H1 (cell line): ENCODE results near the gene DIDO1. TPM values are rescaled to one million over a fixed set of nuclear protein-coding genes. Genes with fewer than 3 reads are reported as not detected.

Experiments
- CTCF ChIA-PET: fragments of 300-600 bp; sonication (Branson Sonifier 250); formaldehyde crosslinking; loops from one replicate; lab custom pipeline; 2021; ENCODE audit not compliant: partially characterized antibody; lab: Charles Lee
- POLR2A ChIA-PET: fragments of 300-600 bp; sonication (Branson Sonifier 250); formaldehyde crosslinking; loops from one replicate; lab custom pipeline; 2021; ENCODE audit warnings: inconsistent platforms; ENCODE audit not compliant: partially characterized antibody; lab: Charles Lee
- DNase-seq, 2 experiments: peaks; one replicate each; pipeline versions ENCODE4 v3.0.0 to v3.0.0-alpha.2; 2010 to 2022; ENCODE audit warnings: low spot score in 2 of 2, low read depth in 1 of 2, mixed read lengths in 1 of 2
- FAIRE-seq: peaks from 2 replicates; lab custom pipeline; 2011; peaks lifted over from hg19 to GRCh38; lab: Jason Lieb, UNC
- H2AFZ ChIP-seq: 2 replicates; pipeline ENCODE4 v1.8.1; 2012; ENCODE audit warnings: low read length, inconsistent platforms
- H2AK5ac ChIP-seq: 2 replicates; pipeline ENCODE4 v1.6.1; 2013; ENCODE audit warnings: low read depth, low read length
- H2BK120ac ChIP-seq: replicated peaks from 2 replicates; pipeline ENCODE3; 2013; ENCODE audit warnings: low read depth, low read length, inconsistent platforms
- H2BK12ac ChIP-seq: 2 replicates; pipeline ENCODE4 v1.6.1; 2013; ENCODE audit warnings: low read depth, low read length
- H2BK15ac ChIP-seq: 2 replicates; pipeline ENCODE4 v1.6.1; 2013; ENCODE audit warnings: low read length
- H2BK20ac ChIP-seq: 2 replicates; pipeline ENCODE4 v1.6.1; 2013; ENCODE audit warnings: low read length
- H2BK5ac ChIP-seq: 2 replicates; pipeline ENCODE4 v1.6.1; 2013; ENCODE audit warnings: low read depth, low read length
- H3K14ac ChIP-seq: 2 replicates; pipeline ENCODE4 v1.6.1; 2013; ENCODE audit warnings: inconsistent platforms; ENCODE audit not compliant: insufficient read length
- H3K18ac ChIP-seq: 2 replicates; pipeline ENCODE4 v1.6.1; 2013; ENCODE audit warnings: low read length; ENCODE audit errors: extremely low read depth
- H3K23ac ChIP-seq: 2 replicates; pipeline ENCODE4 v1.6.1; 2013; ENCODE audit warnings: inconsistent platforms; ENCODE audit not compliant: insufficient read length
- H3K23me2 ChIP-seq: 2 replicates; pipeline ENCODE4 v1.6.1; 2013; ENCODE audit warnings: low read depth, low read length
- H3K27ac ChIP-seq: 2 replicates; pipeline ENCODE4 v1.6.1; 2011; ENCODE audit warnings: low read depth, low read length, inconsistent platforms
- H3K27me3 ChIP-seq, 4 experiments: replicated peaks in 1 of 4; 1 replicate in 1 of 4; 2 replicates in 3 of 4; pipeline versions ENCODE4 v1.6.1 to v1.8.1; 2011 to 2013; ENCODE audit warnings: low read length in 3 of 4, mild to moderate bottlenecking in 3 of 4, inconsistent platforms in 2 of 4, mixed read lengths in 2 of 4, moderate library complexity in 1 of 4; ENCODE audit not compliant: control insufficient read depth in 3 of 4, insufficient read depth in 3 of 4; ENCODE audit errors: extremely low read depth in 1 of 4
- H3K36me3 ChIP-seq, 4 experiments: 2 replicates each; pipeline versions ENCODE4 v1.6.1 to v1.8.1; 2011 to 2013; ENCODE audit warnings: mild to moderate bottlenecking in 4 of 4, low read length in 3 of 4, moderate library complexity in 2 of 4, control low read depth in 1 of 4, inconsistent platforms in 1 of 4; ENCODE audit not compliant: insufficient read depth in 4 of 4, control insufficient read depth in 2 of 4
- H3K4ac ChIP-seq: replicated peaks from 2 replicates; pipeline ENCODE3; 2013; ENCODE audit warnings: low read length, low read depth, mixed read lengths, inconsistent platforms; ENCODE audit not compliant: insufficient read length
- H3K4me1 ChIP-seq, 4 experiments: replicated peaks in 1 of 4; 1 replicate in 1 of 4; 2 replicates in 3 of 4; pipeline versions ENCODE4 v1.6.1 to v1.8.1; 2011 to 2013; ENCODE audit warnings: low read length in 3 of 4, inconsistent platforms in 2 of 4, mixed read lengths in 1 of 4; ENCODE audit not compliant: insufficient read depth in 4 of 4, control insufficient read depth in 3 of 4
- H3K4me2 ChIP-seq, 2 experiments: 2 replicates each; pipeline versions ENCODE4 v1.6.1 to v1.8.1; 2011 to 2013; ENCODE audit warnings: low read depth in 2 of 2, low read length in 2 of 2, control low read depth in 1 of 2, inconsistent platforms in 1 of 2, mild to moderate bottlenecking in 1 of 2; ENCODE audit not compliant: insufficient read depth in 1 of 2
- H3K4me3 ChIP-seq, 4 experiments: fragments of 200-600, 300-600 bp in 1 of 4; sonication (generic), shearing (Covaris generic), sonication (Bioruptor Twin) in 1 of 4; 2 replicates each; pipeline versions ENCODE4 v1.5.1 to v1.8.1; 2011 to 2016; ENCODE audit warnings: low read length in 4 of 4, low read depth in 3 of 4, control low read depth in 2 of 4, inconsistent platforms in 2 of 4, mild to moderate bottlenecking in 2 of 4, mixed read lengths in 1 of 4, moderate library complexity in 1 of 4; ENCODE audit not compliant: insufficient read depth in 2 of 4; ENCODE audit errors: extremely low read depth in 1 of 4
- H3K56ac ChIP-seq: replicated peaks from 2 replicates; pipeline ENCODE3; 2013; ENCODE audit warnings: low read depth, mild to moderate bottlenecking, mixed read lengths, low read length, inconsistent platforms; ENCODE audit not compliant: insufficient read length
- H3K79me1 ChIP-seq: 2 replicates; pipeline ENCODE4 v1.6.1; 2013; ENCODE audit warnings: low read depth, low read length, control low read depth
- H3K79me2 ChIP-seq, 2 experiments: 2 replicates each; pipeline versions ENCODE4 v1.6.1 to v1.8.1; 2012 to 2013; ENCODE audit warnings: low read length in 2 of 2, mild to moderate bottlenecking in 2 of 2, inconsistent platforms in 1 of 2; ENCODE audit not compliant: insufficient read depth in 2 of 2, control insufficient read depth in 1 of 2
- H3K9ac ChIP-seq, 4 experiments: replicated peaks in 1 of 4; 1 replicate in 1 of 4; 2 replicates in 3 of 4; pipeline versions ENCODE4 v1.6.1 to v1.8.1; 2011 to 2013; ENCODE audit warnings: low read depth in 3 of 4, low read length in 3 of 4, control low read depth in 2 of 4, mild to moderate bottlenecking in 2 of 4, moderate library complexity in 2 of 4, inconsistent platforms in 1 of 4; ENCODE audit errors: extremely low read depth in 1 of 4
- H3K9me3 ChIP-seq, 2 experiments: 2 replicates each; pipeline versions ENCODE4 v1.6.1 to v1.8.1; 2012 to 2013; ENCODE audit warnings: mild to moderate bottlenecking in 2 of 2, moderate library complexity in 2 of 2, control low read depth in 1 of 2, inconsistent platforms in 1 of 2, low read depth in 1 of 2, low read length in 1 of 2, mixed read lengths in 1 of 2; ENCODE audit not compliant: insufficient read depth in 2 of 2
- H4K20me1 ChIP-seq, 2 experiments: replicated peaks in 1 of 2; 2 replicates each; pipeline versions ENCODE3 to v1.8.1; 2011 to 2013; ENCODE audit warnings: inconsistent platforms in 2 of 2, low read length in 2 of 2, mild to moderate bottlenecking in 1 of 2; ENCODE audit not compliant: insufficient read depth in 2 of 2, control insufficient read depth in 1 of 2
- H4K5ac ChIP-seq: 2 replicates; pipeline ENCODE4 v1.6.1; 2013; ENCODE audit warnings: low read length, low read depth, mixed read lengths, inconsistent platforms; ENCODE audit not compliant: insufficient read length
- H4K8ac ChIP-seq: 2 replicates; pipeline ENCODE4 v1.8.0; 2013; ENCODE audit warnings: mild to moderate bottlenecking, moderate library complexity, low read length, inconsistent platforms; ENCODE audit not compliant: insufficient read depth; ENCODE audit errors: extremely low read depth
- H4K91ac ChIP-seq: replicated peaks from 2 replicates; pipeline ENCODE3; 2013; ENCODE audit warnings: low read length, mixed read lengths, inconsistent platforms; ENCODE audit not compliant: insufficient read length
- EZH2 ChIP-seq: fragments of 200-600 bp; sonication (generic); IDR thresholded peaks from 2 replicates; pipeline ENCODE4 v1.7.1; 2012; ENCODE audit warnings: low read depth, mild to moderate bottlenecking, moderate library complexity, low read length, inconsistent platforms; ENCODE audit not compliant: severe bottlenecking
- GABPA ChIP-seq: IDR thresholded peaks from 2 replicates; pipeline ENCODE4 v1.6.1; 2011; ENCODE audit warnings: mild to moderate bottlenecking, low read length, moderate library complexity, borderline replicate concordance; ENCODE audit not compliant: insufficient read depth
- JUND ChIP-seq: IDR thresholded peaks from 2 replicates; pipeline ENCODE4 v1.6.1; 2011; ENCODE audit warnings: mild to moderate bottlenecking, improper control_type of control experiment, low read length
- KDM4A ChIP-seq: IDR thresholded peaks from one replicate; pipeline ENCODE4 v1.7.1; 2012; ENCODE audit warnings: low read depth, mild to moderate bottlenecking, moderate library complexity, low read length, inconsistent platforms; ENCODE audit not compliant: severe bottlenecking
- KDM5A ChIP-seq: fragments of 200-600 bp; IDR thresholded peaks from 2 replicates; pipeline ENCODE4 v1.7.1; 2012; ENCODE audit warnings: mild to moderate bottlenecking, low read length, inconsistent platforms, mixed read lengths
- MAFK ChIP-seq: IDR thresholded peaks from 2 replicates; pipeline ENCODE4 v1.6.1; 2012; ENCODE audit warnings: low read depth, mild to moderate bottlenecking, improper control_type of control experiment, low read length
- MAX ChIP-seq: IDR thresholded peaks from 2 replicates; pipeline ENCODE4 v1.6.1; 2012; ENCODE audit warnings: inconsistent platforms
- RAD21 ChIP-seq, 2 experiments: IDR thresholded peaks in 1 of 2; conservative IDR thresholded peaks in 1 of 2; 2 replicates each; pipeline ENCODE4 v1.6.1; 2011; ENCODE audit warnings: low read depth in 2 of 2, low read length in 2 of 2, improper control_type of control experiment in 1 of 2, inconsistent platforms in 1 of 2, mild to moderate bottlenecking in 1 of 2, moderate library complexity in 1 of 2
- RNF2 ChIP-seq: fragments of 200-900, 300-1000 bp; sonication (generic); IDR thresholded peaks from 2 replicates; pipeline ENCODE4 v1.7.1; 2016; ENCODE audit warnings: borderline replicate concordance, low read depth, mild to moderate bottlenecking, antibody characterized with exemption, low read length; ENCODE audit not compliant: poor library complexity, severe bottlenecking; ENCODE audit errors: missing control alignments
- SUZ12 ChIP-seq: fragments of 200-600 bp; sonication (generic); IDR thresholded peaks from 2 replicates; pipeline ENCODE4 v1.6.1; 2012; ENCODE audit warnings: mild to moderate bottlenecking, inconsistent platforms, low read length, moderate library complexity, mixed read lengths
- TAF1 ChIP-seq: IDR thresholded peaks from 2 replicates; pipeline ENCODE4 v1.6.1; 2011; ENCODE audit warnings: mild to moderate bottlenecking, low read depth, low read length
- YY1 ChIP-seq: IDR thresholded peaks from 2 replicates; pipeline ENCODE4 v1.6.1; 2011; ENCODE audit warnings: low read depth, mild to moderate bottlenecking, low read length
- ZNF274 ChIP-seq: IDR thresholded peaks from 2 replicates; pipeline ENCODE4 v1.7.0; 2012; ENCODE audit warnings: low read length, borderline replicate concordance; ENCODE audit errors: extremely low read depth
- WGBS, 2 experiments: shearing (Covaris generic) in 1 of 2; methylation state at CpG; one replicate each; pipeline versions ENCODE4 v1.1.6 to v1.1.7; 2013 to 2015; ENCODE audit warnings: low lambda C conversion rate in 2 of 2, mixed read lengths in 2 of 2, inconsistent platforms in 1 of 2, low coverage in 1 of 2, missing lambda C conversion rate in 1 of 2; ENCODE audit not compliant: insufficient replicate concordance in 2 of 2, insufficient coverage in 1 of 2, insufficient read length in 1 of 2; ENCODE audit errors: extremely low coverage in 1 of 2, missing lambda C conversion rate in 1 of 2; 5-methylcytosine and 5-hydroxymethylcytosine counted together
- polyA plus RNA-seq, 7 experiments: library from polyadenylated mRNA; depleted of rRNA in 3 of 7; stranded (reverse) in 5 of 7; unstranded in 2 of 7; fragments of >200 nt in 5 of 7; fragments of 200-250 nt in 2 of 7; gene quantifications; 1 replicate in 5 of 7; 2 replicates in 1 of 7; 4 replicates in 1 of 7; pipeline versions ENCODE4 v1.2.1 to v1.2.3, GENCODE V29; 2011 to 2013; ENCODE audit warnings: missing spikeins in 2 of 7, mixed read lengths in 2 of 7
- total RNA-seq: library from RNA; stranded (reverse); fragmentation: NEBNext Ultra II Directional; extraction: Animal tissue kit (Norgen Biotek cat#: 25700); gene quantifications from 2 replicates; pipeline ENCODE4 v1.2.1, GENCODE V29; 2021

Gene DIDO1
- total and polyA plus RNA-seq, 2 of the 8 experiments (the other 6 are each of a cell fraction or from before 2014, with no cell fraction given): 53.6 to 82.8 TPM

DNA sequence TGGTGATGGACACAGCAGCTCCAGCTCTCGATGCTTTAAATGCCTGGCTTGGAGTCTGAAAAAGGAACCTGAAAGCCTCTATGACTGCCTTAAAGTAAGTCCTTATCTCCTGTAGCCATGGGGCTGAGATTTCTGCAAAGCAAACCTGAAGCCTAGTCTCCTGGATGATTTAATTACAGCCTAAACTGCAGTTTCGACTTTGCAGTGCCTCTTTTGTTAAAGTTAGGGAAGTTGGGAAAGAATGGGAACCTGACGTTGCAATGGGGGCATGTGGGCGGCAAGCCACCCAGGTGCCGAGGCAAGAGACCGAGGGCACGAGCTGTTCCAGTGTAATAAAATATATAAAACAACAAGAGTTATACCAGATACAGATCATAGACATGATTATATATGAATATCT lies 53.0 kb downstream of the DIDO1 start:
- no peak overlapping the region for H3K9ac ChIP-seq
- CTCF ChIA-PET: interaction anchor here (0.8 to 4.9 kb wide), 8 partner anchors 19 to 146 kb away, joined by 3 to 31 read pairs (median 4); no protein-coding TSS in a partner anchor
- H3K4me2 ChIP-seq: no peak overlapping the region

More for the DNA sequence above, 53.0 kb downstream of the DIDO1 start:
- Histone ChIP-seq H4K91ac (no peak overlapping the region), H3K4me1 (peaks cover 0 to 3% (median 0%) of the 10 kb centered on the region in 4 experiments; a peak in 1 of 7 replicates), H2BK20ac (no peak overlapping the region), H3K4me3 (no peak overlapping the region), H3K14ac (no peak overlapping the region), H3K27me3 (no peaks in the 10 kb centered on the region), H3K56ac (no peak overlapping the region), H3K18ac (no peak overlapping the region), H4K8ac (no peak overlapping the region), H3K79me2 (no peaks in the 10 kb centered on the region), H3K36me3 (no peaks in the 10 kb centered on the region), H3K9me3 (no peaks in the 10 kb centered on the region; a peak in 1 of 4 replicates), H4K5ac (no peak overlapping the region), H3K23ac (no peak overlapping the region), H2AK5ac (no peak overlapping the region), H3K79me1 (no peaks in the 10 kb centered on the region), H2AFZ (no peak overlapping the region), H2BK120ac (no peak overlapping the region), H3K27ac (no peak overlapping the region), H3K23me2 (no peaks in the 10 kb centered on the region), H2BK15ac (no peak overlapping the region; the same call in 1 of the 2 replicates), H3K4ac (no peak overlapping the region), H4K20me1 (peaks cover 0 to 2% of the 10 kb centered on the region in 2 experiments), H2BK12ac (no peak overlapping the region), H2BK5ac (no peak overlapping the region)
- WGBS, 2 experiments: 91% methylated on average over 7 of the region's 7 CpGs; no CpG with 5 or more reads in 1 of the 2 experiments
- POLR2A ChIA-PET: interaction anchor here (1.0 to 1.5 kb wide), 3 partner anchors 12 to 55 kb away, joined by 3 to 5 read pairs (median 4); partner anchors contain the start of gene TCFL5
- no peak for DNase-seq
- TF ChIP-seq KDM5A (no peak), ZNF274 (no peak), JUND (no peak), MAFK (no peak), KDM4A (no peak), TAF1 (no peak), GABPA (no peak), YY1 (no peak), MAX (no peak), EZH2 (no peak), RAD21 (IDR thresholded peaks at IDR 0.05 in 1 of 2, conservative IDR thresholded peaks at IDR 0.05 in 1 of 2; ENCODE audit: low read depth in 2 of 2, low read length in 2 of 2) (no peak), RNF2 (no peak), SUZ12 (no peak)
- no peak for FAIRE-seq
